Activated CD8-positive, alpha-beta memory T cell treated with anti-CD3 and anti-CD28 coated beads for 48 hours (primary cell): ENCODE data around the gene BRSK2.
"Not testable (repeated sequence)": the region's sequence is repeated elsewhere in the genome, so short reads cannot be mapped to it uniquely, and the experiment has no call there.

Source experiments
- DNase-seq, 3 experiments: peaks; one replicate each; pipeline ENCODE4 v3.0.0-alpha.2; 2020; ENCODE audit warnings: low read depth in 2 of 3, low spot score in 2 of 3

BRSK2 gene

GRCh38 chr11:1354125-1354938, 35.4 kb upstream of the BRSK2 start:
- DNase-seq: no peak

DNA sequence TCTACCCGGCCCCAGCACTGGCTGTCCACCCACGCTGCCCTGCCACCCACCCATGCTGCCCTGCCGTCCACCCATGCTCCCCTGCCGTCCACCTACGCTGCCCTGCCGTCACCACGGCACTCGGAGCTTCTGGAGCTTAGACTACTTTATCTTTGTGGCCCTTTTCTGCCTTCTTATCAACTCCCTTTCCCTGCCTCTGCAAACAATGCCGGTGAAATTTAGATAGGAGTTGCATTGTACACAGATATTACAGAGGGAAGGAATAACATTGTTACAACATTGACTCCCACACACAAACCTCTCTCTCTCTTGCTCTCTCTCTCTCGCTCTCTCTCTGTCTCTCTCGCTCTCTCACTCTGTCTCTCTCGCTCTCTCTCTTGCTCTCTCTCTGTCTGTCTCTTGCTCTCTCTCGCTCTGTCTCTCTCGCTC, 33.7 kb upstream of the BRSK2 start:
- DNase-seq: no peak

DNA sequence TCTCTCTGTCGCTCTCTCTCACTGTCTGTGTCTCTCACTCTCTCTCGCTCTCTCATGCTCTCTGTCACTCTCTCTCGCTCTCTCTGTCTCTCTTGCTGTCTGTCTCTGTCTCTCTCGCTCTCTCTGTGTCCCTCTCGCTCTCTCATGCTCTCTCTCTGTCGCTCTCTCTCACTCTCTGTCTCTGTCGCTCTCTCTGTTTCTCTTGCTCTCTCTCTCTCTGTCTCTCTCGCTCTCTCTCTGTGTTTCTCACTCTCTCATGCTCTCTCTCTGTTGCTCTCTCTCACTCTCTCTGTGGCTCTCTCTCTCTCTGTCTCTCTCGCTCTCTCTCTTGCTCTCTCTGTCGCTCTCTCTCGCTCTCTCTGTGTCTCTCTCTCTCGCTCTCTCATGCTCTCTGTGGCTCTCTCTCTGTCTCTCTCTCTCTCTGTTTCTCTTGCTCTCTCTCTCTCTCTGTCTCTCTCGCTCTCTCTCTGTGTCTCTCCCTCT, 33.2 kb upstream of the BRSK2 start:
- DNase-seq: no peak

DNA sequence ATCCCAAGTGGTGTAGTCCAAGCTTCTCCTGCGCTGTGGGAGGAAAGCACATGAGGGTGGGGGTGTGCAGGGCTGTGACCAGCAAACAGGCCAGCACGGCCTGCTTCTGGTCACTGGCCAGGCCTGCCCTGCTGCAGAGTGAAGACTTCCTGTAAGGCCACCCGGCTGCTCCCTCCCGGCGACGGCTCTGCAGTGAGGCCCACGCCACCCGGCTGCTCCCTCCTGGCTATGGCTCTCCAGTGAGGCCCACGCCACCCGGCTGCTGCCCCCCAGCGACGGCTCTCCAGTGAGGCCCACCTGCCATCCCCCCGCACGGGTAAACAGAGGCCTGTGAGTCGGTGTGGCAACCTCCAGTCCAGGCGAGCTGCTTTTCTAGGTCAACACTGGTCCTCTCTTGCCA, 31.4 kb upstream of the BRSK2 start:
- DNase-seq: no peak

GRCh38 chr11:1358931-1359330, 30.8 kb upstream of the BRSK2 start:
- not testable (repeated sequence) for DNase-seq

DNA sequence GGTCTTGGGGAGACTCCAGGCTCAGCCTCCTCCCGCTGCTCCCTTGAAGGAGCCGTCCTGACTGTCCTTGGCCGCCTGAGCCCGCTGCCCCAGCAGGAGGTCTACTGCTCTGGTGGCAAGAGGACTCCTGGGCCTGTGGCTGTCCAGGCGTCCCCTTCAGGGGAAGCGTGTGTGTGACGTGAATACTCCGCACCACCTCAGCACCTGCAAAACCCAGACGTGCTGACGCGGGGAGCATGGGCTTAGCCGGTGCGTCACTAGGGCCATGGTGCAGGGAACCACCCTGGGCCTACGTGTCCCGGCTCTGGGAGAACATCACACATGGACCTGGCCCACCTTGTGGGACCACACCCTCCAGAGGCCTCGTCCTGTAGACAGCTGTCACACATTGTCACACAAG, 30.2 kb upstream of the BRSK2 start:
- no peak for DNase-seq

GRCh38 chr11:1360181-1360834, 29.4 kb upstream of the BRSK2 start:
- no peak for DNase-seq

- DNase-seq: no peak
These were observed 28.8 kb upstream of the BRSK2 start for GRCh38 chr11:1360835-1361357.

DNA sequence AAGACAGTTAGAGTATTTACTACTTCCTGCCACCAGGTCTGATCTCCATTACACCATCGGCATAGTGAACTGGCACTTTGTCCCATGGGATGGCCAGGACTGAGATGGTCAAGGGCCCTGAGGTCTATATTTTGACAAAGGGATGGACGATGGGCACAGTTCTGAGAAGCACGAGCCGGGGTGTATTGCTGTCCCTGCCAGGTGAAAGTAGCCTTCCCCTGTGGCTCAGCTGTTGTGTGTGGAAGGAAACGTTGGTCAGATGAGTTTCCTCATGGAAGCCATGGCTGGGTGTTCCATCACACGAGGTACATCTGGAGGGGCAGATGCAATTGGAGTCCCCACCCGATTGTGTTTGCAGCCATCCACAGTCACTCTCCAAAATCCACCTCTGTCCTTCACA, 27.9 kb upstream of the BRSK2 start:
- DNase-seq: no peak

DNA sequence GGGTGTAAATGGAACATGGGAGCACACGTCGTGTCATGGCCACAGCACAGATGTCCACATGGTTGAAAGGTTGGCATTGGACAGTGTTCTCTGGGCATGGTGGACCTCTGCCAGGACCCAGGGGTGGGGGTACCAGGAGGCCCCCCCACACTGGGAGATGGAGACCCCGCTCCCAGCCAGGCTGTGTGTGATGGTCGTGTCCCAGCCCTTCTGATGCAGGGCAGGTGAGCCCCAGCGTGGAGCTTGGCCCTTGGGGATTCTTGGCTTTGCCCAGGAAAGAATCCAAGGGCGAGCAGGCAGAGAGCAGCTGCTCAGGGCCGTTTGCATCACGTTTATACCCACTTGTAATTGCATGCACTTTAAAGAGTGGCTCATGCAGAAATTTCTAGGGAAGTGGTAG, 22.0 kb upstream of the BRSK2 start:
- DNase-seq: no peak

DNA sequence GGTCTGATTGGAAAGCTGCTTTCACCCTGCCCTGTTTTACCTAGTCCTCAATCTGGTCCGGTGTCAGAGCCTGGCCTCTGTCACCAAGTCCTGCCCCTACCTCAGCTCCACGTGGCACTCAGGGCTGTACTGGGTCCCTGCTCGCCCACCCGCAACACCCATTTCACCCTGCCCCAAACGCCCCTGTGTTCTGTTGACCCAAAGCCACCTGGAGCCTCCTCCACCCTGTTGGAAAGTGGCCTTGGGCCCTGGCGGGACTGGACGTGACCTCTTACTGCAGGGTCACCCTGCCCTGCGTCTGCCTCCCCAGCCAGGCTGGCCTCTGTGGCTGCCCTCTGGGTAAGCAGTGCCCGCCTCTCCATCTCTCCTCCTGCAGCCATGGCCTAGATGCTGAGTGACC, 21.5 kb upstream of the BRSK2 start:
- DNase-seq: no peak

DNA sequence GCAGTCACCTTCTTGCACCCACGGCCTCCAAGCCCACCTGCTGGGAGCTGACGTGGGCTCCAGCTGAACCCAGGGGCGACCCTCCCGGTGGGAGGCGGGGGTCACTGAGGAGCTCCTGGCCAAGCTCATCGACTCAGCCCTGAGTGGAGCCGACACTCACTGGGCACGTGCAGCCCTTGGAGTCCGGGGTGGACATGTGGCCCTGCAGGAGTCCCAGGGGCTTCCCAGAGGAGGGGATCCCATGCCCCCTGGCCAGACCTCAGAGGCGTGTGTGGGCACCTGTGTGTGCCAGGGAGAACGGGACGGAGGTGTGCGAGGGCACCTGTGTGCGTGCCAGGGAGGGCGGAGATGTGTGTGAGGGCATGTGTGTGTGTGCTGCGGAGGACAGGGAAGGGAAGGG, 20.8 kb upstream of the BRSK2 start:
- no peak for DNase-seq

DNA sequence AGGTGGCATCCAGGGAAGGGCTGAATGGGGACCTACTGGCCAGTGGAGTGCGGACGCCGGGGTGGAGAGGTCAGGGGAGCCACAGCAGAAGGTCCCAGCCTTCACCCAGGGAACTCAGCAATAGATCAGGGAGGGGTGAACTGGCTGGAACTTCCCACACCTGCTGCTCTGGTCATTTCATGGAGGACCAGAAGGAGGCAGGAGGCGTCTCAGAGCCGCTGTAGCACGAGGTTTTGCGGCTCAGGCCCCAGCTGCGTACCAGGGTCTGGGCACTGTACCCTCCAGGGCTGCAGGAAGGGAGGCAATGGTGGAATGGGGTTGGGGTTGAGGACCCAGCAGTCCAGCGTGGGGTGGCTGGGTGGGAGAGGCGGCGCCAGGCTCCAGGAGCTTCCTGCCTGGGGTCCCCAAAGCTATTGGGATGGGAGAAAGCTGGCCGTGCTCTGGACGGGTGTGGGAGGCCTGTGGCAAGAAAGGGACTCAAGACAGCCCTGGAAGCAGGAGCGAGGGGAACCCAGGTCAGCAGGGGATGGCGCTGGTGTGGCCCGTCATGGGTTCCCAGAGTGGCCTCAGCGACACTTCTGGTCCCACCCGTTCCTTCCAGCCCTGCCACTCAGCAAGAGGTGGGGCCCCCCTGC, 20.2 kb upstream of the BRSK2 start:
- no peak for DNase-seq

DNA sequence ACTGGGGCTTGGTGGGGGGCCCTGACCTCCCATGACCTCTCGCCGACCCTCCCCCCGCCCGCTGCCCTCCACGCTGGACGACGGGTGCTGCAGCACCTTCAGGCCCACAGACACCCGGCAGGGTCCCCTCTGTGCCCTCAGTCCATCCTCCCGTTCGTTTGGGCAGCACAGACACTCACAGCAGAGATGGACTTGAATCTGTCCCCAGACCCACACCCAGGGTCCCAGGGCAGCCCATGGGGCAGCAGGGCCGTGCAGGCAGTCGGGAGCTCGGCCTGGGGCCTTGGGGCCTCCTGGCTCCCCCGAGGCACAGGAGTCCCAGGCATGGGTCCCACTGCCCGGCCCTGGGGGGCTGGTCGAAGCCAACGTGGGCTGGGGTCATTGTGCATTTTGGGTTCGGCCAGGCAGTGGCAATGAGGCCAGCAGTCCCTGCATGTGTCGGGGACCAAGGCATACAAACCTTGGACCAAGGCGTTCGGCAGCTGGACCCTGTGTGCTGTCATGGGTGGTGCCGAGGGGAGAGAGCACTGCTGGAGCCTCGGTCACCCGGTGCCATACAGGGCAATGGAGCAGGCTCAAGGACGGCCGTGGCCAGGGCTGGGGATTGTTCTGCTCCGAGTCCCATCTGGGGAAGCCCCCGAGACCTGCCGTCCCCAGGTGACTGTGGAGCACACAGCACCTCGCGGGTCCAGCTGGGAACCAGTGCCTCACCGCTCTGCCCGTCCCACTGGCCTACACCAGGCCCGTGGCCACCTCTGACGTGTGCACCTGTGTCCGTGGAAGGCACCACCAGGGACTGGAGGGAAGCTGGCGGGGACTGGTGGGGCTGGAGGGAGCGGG, 19.3 kb upstream of the BRSK2 start:
- no peak for DNase-seq

- no peak for DNase-seq
These were observed 18.8 kb upstream of the BRSK2 start for GRCh38 chr11:1371026-1371325.

DNA sequence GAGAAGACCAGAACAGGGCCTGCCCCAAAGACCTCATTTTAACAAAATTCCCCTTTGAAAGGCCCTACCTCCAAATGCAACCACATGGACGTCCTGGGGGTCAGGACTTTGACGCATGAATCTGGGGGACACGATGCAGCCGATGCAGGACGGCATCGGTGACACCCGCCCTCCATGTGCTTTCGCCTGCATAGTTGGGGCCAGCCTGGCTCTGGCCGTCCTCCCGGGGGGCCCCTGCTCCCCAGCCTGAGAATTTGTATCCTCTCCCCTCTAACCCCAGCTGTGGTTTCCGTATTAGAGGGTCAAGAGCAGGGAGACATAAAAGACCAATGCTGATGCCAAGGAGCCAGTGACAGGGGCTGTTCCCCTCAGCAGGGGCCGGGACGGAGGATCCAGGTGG, 18.4 kb upstream of the BRSK2 start:
- DNase-seq: no peak

- DNase-seq: no peak
These were observed 17.8 kb upstream of the BRSK2 start for GRCh38 chr11:1371836-1372465.

DNA sequence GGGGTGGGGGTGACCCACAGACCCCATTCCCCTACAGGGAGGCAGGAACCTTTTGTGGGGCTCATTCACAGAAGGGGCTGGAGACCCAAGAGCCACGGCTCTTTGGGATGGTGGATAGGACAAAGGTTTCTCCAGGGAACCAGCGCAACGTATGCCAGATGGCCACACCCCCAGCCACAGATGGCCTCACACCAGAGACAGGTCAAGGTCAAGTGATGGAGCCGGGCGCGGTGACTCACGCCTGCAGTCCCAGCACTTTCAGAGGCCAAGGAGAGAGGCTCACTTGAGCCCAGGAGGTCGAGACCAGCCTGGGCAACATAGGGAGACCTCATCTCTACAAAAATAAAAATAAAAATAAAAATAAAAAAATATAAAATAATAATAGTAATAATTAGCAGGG, 17.1 kb upstream of the BRSK2 start:
- DNase-seq: no peak

- no peak for DNase-seq
These were observed 16.1 kb upstream of the BRSK2 start for GRCh38 chr11:1373536-1374214.
